ENCODE measurements around the gene MED27. TPM values are rescaled to one million over a fixed set of nuclear protein-coding genes. Genes with fewer than 3 reads are reported as not detected.

The MED27 gene
- total and polyA plus RNA-seq, 2 donors (not counting 1 experiment from before 2014, with no cell fraction given) = 13.4 to 44.7 TPM

- H3K79me2 ChIP-seq (ENCODE audit: control insufficient read depth, insufficient read depth, low read length) = no peaks in the 10 kb centered on the region
These were observed 241.8 kb downstream of the MED27 start for GRCh38 chr9:131837836-131838235.

GRCh38 chr9:131837316-131837715 is 242.4 kb downstream of the MED27 start:
- Histone ChIP-seq H3K4me2 (ENCODE audit: extremely low read depth, insufficient read depth, low read length) (no peak overlapping the region), H3K36me3 (ENCODE audit: control insufficient read depth, insufficient read depth, low read length) (no peaks in the 10 kb centered on the region), H3K4me1 (ENCODE audit: control insufficient read depth, extremely low read depth, insufficient read depth, low read length) (no peaks in the 10 kb centered on the region), H2AFZ (ENCODE audit: low read length) (no peak overlapping the region), H3K9ac (ENCODE audit: insufficient read depth, low read length) (no peak overlapping the region), H3K79me2 (ENCODE audit: control insufficient read depth, insufficient read depth, low read length) (no peaks in the 10 kb centered on the region), H4K20me1 (ENCODE audit: control insufficient read depth, extremely low read depth, insufficient read depth, low read length) (no peaks in the 10 kb centered on the region), H3K27me3 (ENCODE audit: control insufficient read depth, insufficient read depth, low read length) (peaks cover 2% of the 10 kb centered on the region), H3K27ac (ENCODE audit: insufficient read depth, low read length) (no peak overlapping the region), H3K4me3 (replicated peaks in 1 of 4; ENCODE audit: control extremely low read depth in 1 of 4, insufficient read depth in 1 of 4, low read depth in 3 of 4, low read length in 4 of 4) (no peak overlapping the region), H3K9me3 (ENCODE audit: control insufficient read depth, insufficient read depth, low read depth, low read length) (no peaks in the 10 kb centered on the region)
- no peak for DNase-seq (ENCODE audit: low read depth in 2 of 2)
- TF ChIP-seq CTCF (conservative IDR thresholded peaks at IDR 0.05 in 1 of 2, IDR thresholded peaks at IDR 0.05 in 1 of 2; ENCODE audit: low read depth in 1 of 2, low read length in 2 of 2) = peak in 1 of 2 donors; percentile 5
- TF ChIP-seq EZH2 (IDR thresholded peaks at IDR 0.05; ENCODE audit: low read length, missing control alignments) = no peak

More at GRCh38 chr9:131837836-131838235, 241.8 kb downstream of the MED27 start:
- Histone ChIP-seq H3K9me3 (ENCODE audit: control insufficient read depth, insufficient read depth, low read depth, low read length) (no peaks in the 10 kb centered on the region), H2AFZ (ENCODE audit: low read length) (no peak overlapping the region), H4K20me1 (ENCODE audit: control insufficient read depth, extremely low read depth, insufficient read depth, low read length) (no peaks in the 10 kb centered on the region), H3K4me3 (replicated peaks in 1 of 4; ENCODE audit: control extremely low read depth in 1 of 4, insufficient read depth in 1 of 4, low read depth in 3 of 4, low read length in 4 of 4) (no peak overlapping the region), H3K4me2 (ENCODE audit: extremely low read depth, insufficient read depth, low read length) (no peak overlapping the region), H3K27me3 (ENCODE audit: control insufficient read depth, insufficient read depth, low read length) (peaks cover 2% of the 10 kb centered on the region), H3K27ac (ENCODE audit: insufficient read depth, low read length) (no peak overlapping the region), H3K4me1 (ENCODE audit: control insufficient read depth, extremely low read depth, insufficient read depth, low read length) (no peaks in the 10 kb centered on the region), H3K9ac (ENCODE audit: insufficient read depth, low read length) (no peak overlapping the region), H3K36me3 (ENCODE audit: control insufficient read depth, insufficient read depth, low read length) (no peaks in the 10 kb centered on the region)
- TF ChIP-seq EZH2 (IDR thresholded peaks at IDR 0.05; ENCODE audit: low read length, missing control alignments) = no peak
- no peak for TF ChIP-seq CTCF (conservative IDR thresholded peaks at IDR 0.05 in 1 of 2, IDR thresholded peaks at IDR 0.05 in 1 of 2; ENCODE audit: low read depth in 1 of 2, low read length in 2 of 2)
- DNase-seq (ENCODE audit: low read depth in 2 of 2) = no peak

GRCh38 chr9:131836607-131837315 is 242.9 kb downstream of the MED27 start:
- Histone ChIP-seq H4K20me1 (ENCODE audit: control insufficient read depth, extremely low read depth, insufficient read depth, low read length) (no peaks in the 10 kb centered on the region), H3K79me2 (ENCODE audit: control insufficient read depth, insufficient read depth, low read length) (no peaks in the 10 kb centered on the region), H2AFZ (ENCODE audit: low read length) (no peak overlapping the region), H3K36me3 (ENCODE audit: control insufficient read depth, insufficient read depth, low read length) (no peaks in the 10 kb centered on the region), H3K27me3 (ENCODE audit: control insufficient read depth, insufficient read depth, low read length) (peaks cover 2% of the 10 kb centered on the region), H3K4me2 (ENCODE audit: extremely low read depth, insufficient read depth, low read length) (no peak overlapping the region), H3K9me3 (ENCODE audit: control insufficient read depth, insufficient read depth, low read depth, low read length) (no peaks in the 10 kb centered on the region), H3K27ac (ENCODE audit: insufficient read depth, low read length) (no peak overlapping the region), H3K4me3 (replicated peaks in 1 of 4; ENCODE audit: control extremely low read depth in 1 of 4, insufficient read depth in 1 of 4, low read depth in 3 of 4, low read length in 4 of 4) (no peak overlapping the region), H3K9ac (ENCODE audit: insufficient read depth, low read length) (no peak overlapping the region), H3K4me1 (ENCODE audit: control insufficient read depth, extremely low read depth, insufficient read depth, low read length) (no peaks in the 10 kb centered on the region)
- DNase-seq (ENCODE audit: low read depth in 2 of 2) = no peak
- TF ChIP-seq CTCF (conservative IDR thresholded peaks at IDR 0.05 in 1 of 2, IDR thresholded peaks at IDR 0.05 in 1 of 2; ENCODE audit: low read depth in 1 of 2, low read length in 2 of 2) (no peak), EZH2 (IDR thresholded peaks at IDR 0.05; ENCODE audit: low read length, missing control alignments) (no peak)
